ENCODE data around the gene MCHR2. TPM values are rescaled to one million over a fixed set of nuclear protein-coding genes. Genes with fewer than 3 reads are reported as not detected.

MCHR2 gene
- total and polyA plus RNA-seq, 2 of the 13 experiments (the other 11 are each of a cell fraction or from before 2014, with no cell fraction given): not detected

GRCh38 chr6:99943846-99944245, 50.2 kb downstream of the MCHR2 start:
- H3K4me2 ChIP-seq (ENCODE audit: low read depth, low read length): no peak overlapping the region
- H3K79me2 ChIP-seq (ENCODE audit: insufficient read depth, low read length): no peaks in the 10 kb centered on the region
- H3K4me3 ChIP-seq (replicated peaks in 1 of 3; ENCODE audit: insufficient read depth in 1 of 3, low read depth in 2 of 3, low read length in 3 of 3): no peak overlapping the region
- ChIA-PET POLR2A (no interaction called here), CTCF (ENCODE audit: low intra/inter-chr PET ratio, low total read pairs) (no interaction called here)
- H3K9ac ChIP-seq (ENCODE audit: insufficient read depth, low read depth, low read length): no peak overlapping the region
- BruUV-seq (replicated peaks): no TSS peak
- TF ChIP-seq RELA (CRISPR knock-in tag; IDR thresholded peaks at IDR 0.05) (no peak), TMF1 (CRISPR knock-in tag; IDR thresholded peaks at IDR 0.05; ENCODE audit: low read depth) (no peak)
- no peak overlapping the region for H2AFZ ChIP-seq (ENCODE audit: low read length)
- intact Hi-C loops (cut with micrococcal nuclease; ENCODE audit: unreplicated experiment) (no loop called here), in situ Hi-C loops (cut with HindIII; ENCODE audit: extremely low pct_ligation_motif_present, low pct_unique_long_range_greater_than_20kb) (no loop called here)
- H3K4me1 ChIP-seq (ENCODE audit: insufficient read depth, low read length): no peaks in the 10 kb centered on the region
- H3K27ac ChIP-seq (ENCODE audit: extremely low read length, insufficient read depth, low read length): no peak overlapping the region
- DNase-seq (ENCODE audit: low spot score) (no peak), ATAC-seq (no peak), FAIRE-seq (no peak)
- no peaks in the 10 kb centered on the region for H3K27me3 ChIP-seq (ENCODE audit: control insufficient read depth in 1 of 2, insufficient read depth in 2 of 2, low read length in 2 of 2)
- H3K36me3 ChIP-seq (replicated peaks in 1 of 2; ENCODE audit: control insufficient read depth in 1 of 2, insufficient read depth in 2 of 2, low read length in 2 of 2): no peaks in the 10 kb centered on the region
- no peaks in the 10 kb centered on the region for H4K20me1 ChIP-seq (ENCODE audit: insufficient read depth, low read length)
- H3K9me3 ChIP-seq (ENCODE audit: low read length): no peaks in the 10 kb centered on the region

GRCh38 chr6:99940582-99940981, 53.4 kb downstream of the MCHR2 start:
- DNase-seq (ENCODE audit: low spot score) (no peak), ATAC-seq (no peak), FAIRE-seq (no peak)
- no peaks in the 10 kb centered on the region for H4K20me1 ChIP-seq (ENCODE audit: insufficient read depth, low read length)
- H3K36me3 ChIP-seq (replicated peaks in 1 of 2; ENCODE audit: control insufficient read depth in 1 of 2, insufficient read depth in 2 of 2, low read length in 2 of 2): no peaks in the 10 kb centered on the region
- 8% methylated on average over 2 of the region's 2 CpGs for WGBS (ENCODE audit: low lambda C conversion rate)
- BruUV-seq (replicated peaks): no TSS peak
- TF ChIP-seq NFE2L1 (CRISPR knock-in tag; IDR thresholded peaks at IDR 0.05; ENCODE audit: borderline replicate concordance) (no peak), ZNF281 (CRISPR knock-in tag; IDR thresholded peaks at IDR 0.05; ENCODE audit: borderline replicate concordance) (no peak), CCAR2 (optimal IDR thresholded peaks at IDR 0.05; ENCODE audit: low read depth, low read length) (no peak), CHCHD3 (CRISPR knock-in tag; IDR thresholded peaks at IDR 0.05) (no peak), PITX1 (CRISPR knock-in tag; IDR thresholded peaks at IDR 0.05) (no peak), SOX6 (IDR thresholded peaks at IDR 0.05) (no peak), SOX6 (CRISPR knock-in tag; IDR thresholded peaks at IDR 0.05) (no peak)
- no peak overlapping the region for H3K27ac ChIP-seq (ENCODE audit: extremely low read length, insufficient read depth, low read length)
- ChIA-PET CTCF (ENCODE audit: low intra/inter-chr PET ratio, low total read pairs) (no interaction called here), POLR2A (no interaction called here)
- no peak overlapping the region for H3K9ac ChIP-seq (ENCODE audit: insufficient read depth, low read depth, low read length)
- no peaks in the 10 kb centered on the region for H3K9me3 ChIP-seq (ENCODE audit: low read length)
- H3K4me3 ChIP-seq (replicated peaks in 1 of 3; ENCODE audit: insufficient read depth in 1 of 3, low read depth in 2 of 3, low read length in 3 of 3): no peak overlapping the region
- in situ Hi-C loops (cut with HindIII; ENCODE audit: extremely low pct_ligation_motif_present, low pct_unique_long_range_greater_than_20kb): no loop called here
- no peaks in the 10 kb centered on the region for H3K79me2 ChIP-seq (ENCODE audit: insufficient read depth, low read length)
- no peaks in the 10 kb centered on the region for H3K27me3 ChIP-seq (ENCODE audit: control insufficient read depth in 1 of 2, insufficient read depth in 2 of 2, low read length in 2 of 2)
- no peaks in the 10 kb centered on the region for H3K4me1 ChIP-seq (ENCODE audit: insufficient read depth, low read length)
- no peak overlapping the region for H3K4me2 ChIP-seq (ENCODE audit: low read depth, low read length)
- intact Hi-C loops (cut with micrococcal nuclease; ENCODE audit: unreplicated experiment): no loop called here
- no peak overlapping the region for H2AFZ ChIP-seq (ENCODE audit: low read length)
